H9 (cell line): ENCODE data around the gene CMTM4. TPM values are rescaled to one million over a fixed set of nuclear protein-coding genes. Genes with fewer than 3 reads are reported as not detected.

Experiments used
- DNase-seq: peaks from one replicate; pipeline ENCODE4 v3.0.0-alpha.2; 2017
- H2AFZ ChIP-seq: one replicate; pipeline ENCODE4 v1.6.1; 2013; ENCODE audit warnings: mild to moderate bottlenecking, low read length, control low read depth, moderate library complexity
- H2AK5ac ChIP-seq: 2 replicates; pipeline ENCODE4 v1.6.1; 2013; ENCODE audit warnings: low read length, control low read depth, mixed read lengths; ENCODE audit not compliant: insufficient read length
- H2BK120ac ChIP-seq: one replicate; pipeline ENCODE4 v1.6.1; 2013; ENCODE audit warnings: low read depth, mild to moderate bottlenecking, low read length, control low read depth, inconsistent platforms; ENCODE audit not compliant: poor library complexity, severe bottlenecking
- H2BK12ac ChIP-seq: 2 replicates; pipeline ENCODE4 v1.6.1; 2013; ENCODE audit warnings: low read length, control low read depth, mixed read lengths, low read depth; ENCODE audit not compliant: insufficient read length
- H2BK15ac ChIP-seq: 2 replicates; pipeline ENCODE4 v1.6.1; 2013; ENCODE audit warnings: low read depth, low read length, control low read depth
- H2BK20ac ChIP-seq: one replicate; pipeline ENCODE4 v1.6.1; 2013; ENCODE audit warnings: low read depth, mild to moderate bottlenecking, low read length, control low read depth, inconsistent platforms; ENCODE audit not compliant: poor library complexity, severe bottlenecking
- H2BK5ac ChIP-seq: 2 replicates; pipeline ENCODE4 v1.6.1; 2013; ENCODE audit warnings: low read length, control low read depth, mixed read lengths; ENCODE audit not compliant: insufficient read length
- H3K14ac ChIP-seq: 2 replicates; pipeline ENCODE4 v1.6.1; 2013; ENCODE audit warnings: low read length, control low read depth; ENCODE audit not compliant: insufficient read depth
- H3K18ac ChIP-seq: 2 replicates; pipeline ENCODE4 v1.6.1; 2013; ENCODE audit warnings: low read depth, mild to moderate bottlenecking, mixed read lengths, low read length, control low read depth; ENCODE audit not compliant: insufficient read length
- H3K23ac ChIP-seq: 2 replicates; pipeline ENCODE4 v1.6.1; 2013; ENCODE audit warnings: low read length, control low read depth, mixed read lengths, low read depth; ENCODE audit not compliant: insufficient read length
- H3K23me2 ChIP-seq: 2 replicates; pipeline ENCODE4 v1.6.1; 2013; ENCODE audit warnings: low read depth, mild to moderate bottlenecking, mixed read lengths, low read length, control low read depth; ENCODE audit not compliant: insufficient read length, poor library complexity, severe bottlenecking
- H3K27ac ChIP-seq: 2 replicates; pipeline ENCODE4 v1.5.1; 2013; ENCODE audit warnings: low read length, control low read depth, mixed read lengths, low read depth; ENCODE audit not compliant: insufficient read length
- H3K27me3 ChIP-seq: 2 replicates; pipeline ENCODE4 v1.6.1; 2013; ENCODE audit warnings: low read length, control low read depth, inconsistent platforms; ENCODE audit not compliant: insufficient read depth
- H3K4ac ChIP-seq: 2 replicates; pipeline ENCODE4 v1.6.1; 2013; ENCODE audit warnings: low read depth, mild to moderate bottlenecking, control low read depth, inconsistent platforms, low read length, moderate library complexity
- H3K4me1 ChIP-seq: 2 replicates; pipeline ENCODE4 v1.6.1; 2013; ENCODE audit warnings: low read length, control low read depth, inconsistent platforms; ENCODE audit not compliant: insufficient read depth
- H3K4me2 ChIP-seq: 2 replicates; pipeline ENCODE4 v1.6.1; 2013; ENCODE audit warnings: low read length, control low read depth, mixed read lengths; ENCODE audit not compliant: insufficient read length, insufficient read depth
- H3K56ac ChIP-seq: 2 replicates; pipeline ENCODE4 v1.6.1; 2013; ENCODE audit warnings: low read depth, mild to moderate bottlenecking, mixed read lengths, low read length, control low read depth; ENCODE audit not compliant: insufficient read length
- H3K79me1 ChIP-seq: 2 replicates; pipeline ENCODE4 v1.6.1; 2013; ENCODE audit warnings: low read depth, mild to moderate bottlenecking, moderate library complexity, low read length, control low read depth, inconsistent platforms; ENCODE audit not compliant: insufficient read depth, poor library complexity, severe bottlenecking
- H3K79me2 ChIP-seq: 2 replicates; pipeline ENCODE4 v1.6.1; 2013; ENCODE audit warnings: low read length, control low read depth, inconsistent platforms; ENCODE audit not compliant: insufficient read depth
- H3K9ac ChIP-seq: 2 replicates; pipeline ENCODE4 v1.6.1; 2013; ENCODE audit warnings: low read length, control low read depth, mixed read lengths; ENCODE audit not compliant: insufficient read length; ENCODE audit errors: extremely low read depth
- H3K9me3 ChIP-seq: one replicate; pipeline ENCODE4 v1.6.1; 2013; ENCODE audit warnings: low read depth, low read length, inconsistent platforms; ENCODE audit not compliant: control insufficient read depth
- H3T11ph ChIP-seq: one replicate; pipeline ENCODE4 v1.6.1; 2013; ENCODE audit warnings: mild to moderate bottlenecking, low read length, control low read depth, inconsistent platforms
- H4K20me1 ChIP-seq: one replicate; pipeline ENCODE4 v1.6.1; 2013; ENCODE audit not compliant: control insufficient read depth, insufficient read length, insufficient read depth
- H4K5ac ChIP-seq: 2 replicates; pipeline ENCODE4 v1.6.1; 2013; ENCODE audit warnings: low read depth, mild to moderate bottlenecking, mixed read lengths, low read length, control low read depth; ENCODE audit not compliant: insufficient read length
- H4K8ac ChIP-seq: replicated peaks from 2 replicates; pipeline ENCODE4 v1.6.1; 2013; ENCODE audit warnings: low read length, control low read depth, mixed read lengths, low read depth; ENCODE audit not compliant: insufficient read length
- H4K91ac ChIP-seq: 2 replicates; pipeline ENCODE4 v1.6.1; 2013; ENCODE audit warnings: low read depth, mild to moderate bottlenecking, moderate library complexity, mixed read lengths, low read length, control low read depth; ENCODE audit not compliant: insufficient read length
- H3K27ac Mint-ChIP-seq, 3 experiments: 2 replicates in 2 of 3; 3 replicates in 1 of 3; pipeline ENCODE4 v1.8.0; 2020 to 2021; ENCODE audit warnings: mixed read lengths in 3 of 3, mild to moderate bottlenecking in 1 of 3, moderate library complexity in 1 of 3
- H3K27me3 Mint-ChIP-seq: 2 replicates; pipeline ENCODE4 v1.8.0; 2021; ENCODE audit warnings: low read depth, mild to moderate bottlenecking, moderate library complexity, mixed read lengths
- H3K36me3 Mint-ChIP-seq, 3 experiments: 2 replicates in 2 of 3; 3 replicates in 1 of 3; pipeline ENCODE4 v1.8.0; 2020 to 2021; ENCODE audit warnings: low read depth in 3 of 3, mixed read lengths in 3 of 3; ENCODE audit not compliant: insufficient read depth in 1 of 3
- H3K4me1 Mint-ChIP-seq, 2 experiments: 2 replicates each; pipeline ENCODE4 v1.8.0; 2020; ENCODE audit warnings: mixed read lengths in 2 of 2
- H3K4me3 Mint-ChIP-seq, 2 experiments: 2 replicates in 1 of 2; 3 replicates in 1 of 2; pipeline ENCODE4 v1.8.0; 2020 to 2021; ENCODE audit warnings: mild to moderate bottlenecking in 2 of 2, mixed read lengths in 2 of 2, moderate library complexity in 1 of 2
- H3K9me3 Mint-ChIP-seq, 2 experiments: 2 replicates in 1 of 2; 3 replicates in 1 of 2; pipeline ENCODE4 v1.8.0; 2020; ENCODE audit warnings: mild to moderate bottlenecking in 2 of 2, mixed read lengths in 2 of 2, moderate library complexity in 1 of 2
- CTCF ChIP-seq: fragments of 200-600 bp; sonication (generic); conservative IDR thresholded peaks from 3 replicates; pipeline ENCODE4 v1.8.0; 2021; ENCODE audit warnings: antibody characterized with exemption, mild to moderate bottlenecking
- WGBS: extraction: QIAGEN DNeasy Blood & Tissue Kit; methylation state at CpG from one replicate; pipeline ENCODE4 v1.1.7; 2013; ENCODE audit warnings: missing lambda C conversion rate, low lambda C conversion rate, mixed read lengths; ENCODE audit not compliant: insufficient read length; ENCODE audit errors: extremely low coverage; 5-methylcytosine and 5-hydroxymethylcytosine counted together
- total RNA-seq: library from RNA; stranded (reverse); gene quantifications from 2 replicates; pipeline ENCODE4 v1.2.1, GENCODE V29; 2021

CMTM4 gene
- total RNA-seq, 1 experiment from 2014 or later: 40.5 TPM

GRCh38 chr16:66600477-66600876 is 96.1 kb downstream of the CMTM4 start:
- Histone ChIP-seq H3K14ac (no peak overlapping the region), H3T11ph (no peak overlapping the region), H3K79me1 (no peaks in the 10 kb centered on the region), H2BK5ac (no peak overlapping the region), H3K56ac (no peak overlapping the region), H3K23ac (no peak overlapping the region), H3K4me2 (no peak overlapping the region), H3K9ac (no peak overlapping the region), H2BK20ac (no peak overlapping the region), H3K4me1 (no peaks in the 10 kb centered on the region), H2BK120ac (no peak overlapping the region), H3K79me2 (no peaks in the 10 kb centered on the region), H3K9me3 (no peaks in the 10 kb centered on the region), H3K18ac (no peak overlapping the region), H4K8ac (no peak overlapping the region), H3K23me2 (peaks cover 7% of the 10 kb centered on the region), H2BK15ac (no peak overlapping the region), H2AK5ac (no peak overlapping the region), H4K20me1 (no peaks in the 10 kb centered on the region), H4K5ac (no peak overlapping the region), H3K27ac (no peak overlapping the region), H3K27me3 (no peaks in the 10 kb centered on the region), H4K91ac (no peak overlapping the region), H3K4ac (no peak overlapping the region), H2BK12ac (no peak overlapping the region), H2AFZ (no peak overlapping the region)
- Mint-ChIP-seq H3K4me1 (peaks cover 6 to 9% of the 10 kb centered on the region in 2 experiments), H3K4me3 (no peak overlapping the region), H3K27ac (no peak overlapping the region), H3K27me3 (peaks cover 7% of the 10 kb centered on the region), H3K9me3 (no peaks in the 10 kb centered on the region), H3K36me3 (no peaks in the 10 kb centered on the region)
- no peak for DNase-seq
- no peak for TF ChIP-seq CTCF
- WGBS: no CpG with 5 or more reads among the region's 1 CpG
